SU-DHL-6 (cell line): ENCODE results near the gene OR2V2.
"Not testable (repeated sequence)": the region's sequence is repeated elsewhere in the genome, so short reads cannot be mapped to it uniquely, and the experiment has no call there.

Experiments used
- H2AFZ ChIP-seq: fragments of 200-600 bp; sonication (generic); 2 replicates; pipeline ENCODE4 v1.6.1; 2014; ENCODE audit warnings: low read depth, mild to moderate bottlenecking, moderate library complexity, mixed read lengths, antibody characterized with exemption, low read length; ENCODE audit not compliant: severe bottlenecking
- H3F3A ChIP-seq: fragments of 200-600 bp; shearing (Covaris generic); 2 replicates; pipeline ENCODE4 v1.6.0; 2016; ENCODE audit warnings: antibody characterized with exemption, mild to moderate bottlenecking; ENCODE audit not compliant: insufficient read depth
- H3K27ac ChIP-seq: fragments of 200-600 bp; sonication (generic); 2 replicates; pipeline ENCODE4 v1.5.1; 2016; ENCODE audit warnings: low read depth, mild to moderate bottlenecking, low read length, moderate library complexity, mixed read lengths
- H3K27me3 ChIP-seq: fragments of 200-600 bp; sonication (generic), shearing (Covaris generic); 2 replicates; pipeline ENCODE4 v1.6.0; 2014; ENCODE audit warnings: mild to moderate bottlenecking, low read length
- H3K36me3 ChIP-seq: fragments of 200-600 bp; sonication (generic); 2 replicates; pipeline ENCODE4 v1.6.1; 2014; ENCODE audit warnings: mild to moderate bottlenecking, low read length, mixed read lengths
- H3K4me2 ChIP-seq: fragments of 300-600, 200-600 bp; shearing (Covaris generic), sonication (generic); 2 replicates; pipeline ENCODE4 v1.6.0; 2014; ENCODE audit warnings: low read length, low read depth, mild to moderate bottlenecking; ENCODE audit not compliant: poor library complexity, severe bottlenecking
- H3K4me3 ChIP-seq: fragments of 200-600 bp; sonication (generic); 2 replicates; pipeline ENCODE4 v1.5.1; 2014; ENCODE audit warnings: antibody characterized with exemption, low read length, mild to moderate bottlenecking, mixed read lengths; ENCODE audit not compliant: insufficient read depth, poor library complexity, severe bottlenecking
- H3K79me2 ChIP-seq: fragments of 200-600 bp; sonication (generic); 2 replicates; pipeline ENCODE4 v1.6.1; 2014; ENCODE audit warnings: mild to moderate bottlenecking, low read length, moderate library complexity; ENCODE audit not compliant: insufficient read depth
- H3K9ac ChIP-seq: fragments of 200-600 bp; sonication (generic); 2 replicates; pipeline ENCODE4 v1.7.0; 2014; ENCODE audit warnings: mild to moderate bottlenecking, low read length
- H3K9me2 ChIP-seq: fragments of 200-600 bp; sonication (generic); replicated peaks from 2 replicates; pipeline ENCODE4 v1.6.1; 2014; ENCODE audit warnings: low read length; ENCODE audit not compliant: insufficient read depth
- H3K9me3 ChIP-seq: fragments of 200-600 bp; sonication (generic); 2 replicates; pipeline ENCODE4 v1.6.1; 2014; ENCODE audit warnings: low read length, mixed read lengths; ENCODE audit not compliant: insufficient read depth
- H4K20me1 ChIP-seq: fragments of 200-600 bp; sonication (generic); 2 replicates; pipeline ENCODE4 v1.6.1; 2014; ENCODE audit warnings: low read depth, mild to moderate bottlenecking, antibody characterized with exemption, low read length, moderate library complexity, mixed read lengths
- EZH2phosphoT487 ChIP-seq: fragments of 200-600 bp; sonication (generic), shearing (Covaris generic); conservative IDR thresholded peaks from 2 replicates; pipeline ENCODE4 v1.6.1; 2018; ENCODE audit warnings: mild to moderate bottlenecking, antibody characterized with exemption, low read length, moderate library complexity, mixed read lengths
- TF ChIP-seq, protein P1 (sequence below): fragments of 200-600 bp; sonication (generic); IDR thresholded peaks from one replicate; pipeline ENCODE4 v1.5.1; 2017; ENCODE audit warnings: antibody characterized with exemption, mild to moderate bottlenecking, low read length, moderate library complexity; ENCODE audit not compliant: insufficient read depth, poor library complexity, severe bottlenecking

OR2V2 gene

DNA sequence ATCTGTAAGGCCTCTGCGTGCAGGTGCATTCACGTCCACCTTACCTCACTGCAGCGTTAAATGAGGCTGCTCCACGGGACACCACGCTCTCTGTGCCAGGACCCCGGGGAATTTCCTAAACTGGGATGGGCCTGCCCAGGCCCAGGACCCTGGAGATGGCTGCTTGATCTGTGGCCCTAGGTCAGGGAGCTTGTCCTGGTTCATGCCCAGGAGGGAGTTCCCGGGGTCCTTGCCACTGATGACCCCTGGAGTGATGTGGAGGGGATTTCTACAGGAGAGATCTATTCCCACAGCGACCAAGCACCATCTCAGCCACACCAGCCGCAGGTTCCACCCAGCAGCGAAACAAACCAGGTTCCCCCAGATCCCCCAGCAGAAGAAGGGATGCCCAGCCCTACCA, 19.9 kb upstream of the OR2V2 start:
- Histone ChIP-seq H3K9ac (no peak overlapping the region), H3K4me2 (no peak overlapping the region), H3K36me3 (no peaks in the 10 kb centered on the region), H3F3A (no peaks in the 10 kb centered on the region), H3K4me3 (no peak overlapping the region), H3K9me2 (no peaks in the 10 kb centered on the region), H3K27me3 (no peaks in the 10 kb centered on the region), H2AFZ (no peak overlapping the region), H4K20me1 (no peaks in the 10 kb centered on the region), H3K9me3 (no peaks in the 10 kb centered on the region), H3K27ac (no peak overlapping the region), H3K79me2 (no peaks in the 10 kb centered on the region)
- no peak for TF ChIP-seq EZH2phosphoT487
- TF ChIP-seq, protein P1, sequence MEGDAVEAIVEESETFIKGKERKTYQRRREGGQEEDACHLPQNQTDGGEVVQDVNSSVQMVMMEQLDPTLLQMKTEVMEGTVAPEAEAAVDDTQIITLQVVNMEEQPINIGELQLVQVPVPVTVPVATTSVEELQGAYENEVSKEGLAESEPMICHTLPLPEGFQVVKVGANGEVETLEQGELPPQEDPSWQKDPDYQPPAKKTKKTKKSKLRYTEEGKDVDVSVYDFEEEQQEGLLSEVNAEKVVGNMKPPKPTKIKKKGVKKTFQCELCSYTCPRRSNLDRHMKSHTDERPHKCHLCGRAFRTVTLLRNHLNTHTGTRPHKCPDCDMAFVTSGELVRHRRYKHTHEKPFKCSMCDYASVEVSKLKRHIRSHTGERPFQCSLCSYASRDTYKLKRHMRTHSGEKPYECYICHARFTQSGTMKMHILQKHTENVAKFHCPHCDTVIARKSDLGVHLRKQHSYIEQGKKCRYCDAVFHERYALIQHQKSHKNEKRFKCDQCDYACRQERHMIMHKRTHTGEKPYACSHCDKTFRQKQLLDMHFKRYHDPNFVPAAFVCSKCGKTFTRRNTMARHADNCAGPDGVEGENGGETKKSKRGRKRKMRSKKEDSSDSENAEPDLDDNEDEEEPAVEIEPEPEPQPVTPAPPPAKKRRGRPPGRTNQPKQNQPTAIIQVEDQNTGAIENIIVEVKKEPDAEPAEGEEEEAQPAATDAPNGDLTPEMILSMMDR = no peak

DNA sequence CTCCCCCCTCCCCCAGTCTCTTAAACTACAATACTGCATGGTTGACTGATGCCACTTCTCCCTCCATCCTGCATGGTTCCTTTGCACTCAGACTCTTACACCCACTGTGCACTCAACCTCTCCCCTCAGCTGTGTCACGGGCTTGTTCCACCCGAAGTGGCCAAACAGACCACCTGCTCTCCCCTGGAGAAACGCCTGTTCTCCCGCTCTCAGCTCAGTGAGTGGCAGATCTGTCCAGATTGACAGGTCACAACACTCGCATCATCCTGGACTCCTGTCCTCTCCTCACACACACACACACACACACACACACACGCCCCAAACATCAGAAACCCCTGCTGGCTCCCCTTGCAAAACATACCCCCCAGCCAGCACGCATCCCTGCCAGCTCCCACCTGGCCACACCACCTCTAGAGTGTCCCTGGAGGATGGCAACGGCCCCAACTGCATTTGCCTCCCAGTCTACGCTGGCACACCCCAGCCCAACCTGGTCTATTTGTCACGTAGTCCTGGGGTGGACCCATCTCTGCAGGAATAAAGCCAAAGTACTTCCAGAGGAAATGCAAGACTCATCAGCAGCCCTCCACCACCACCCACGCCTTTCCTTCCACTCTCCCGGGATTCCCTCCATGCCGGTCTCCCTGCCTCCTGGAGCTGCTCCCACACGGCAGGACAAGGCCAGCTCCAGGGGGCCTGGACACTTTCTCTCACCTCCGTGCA, 19.3 kb upstream of the OR2V2 start:
- no peaks in the 10 kb centered on the region for H3K79me2 ChIP-seq
- H3K9ac ChIP-seq = no peak overlapping the region
- H3K36me3 ChIP-seq = no peaks in the 10 kb centered on the region
- H3K27ac ChIP-seq = no peak overlapping the region
- no peaks in the 10 kb centered on the region for H3F3A ChIP-seq
- TF ChIP-seq, protein P1 = no peak
- no peak for TF ChIP-seq EZH2phosphoT487
- no peaks in the 10 kb centered on the region for H3K9me2 ChIP-seq
- H3K4me2 ChIP-seq = no peak overlapping the region
- no peak overlapping the region for H2AFZ ChIP-seq
- H3K9me3 ChIP-seq = no peaks in the 10 kb centered on the region
- H3K4me3 ChIP-seq = no peak overlapping the region
- H4K20me1 ChIP-seq = no peaks in the 10 kb centered on the region
- H3K27me3 ChIP-seq = no peaks in the 10 kb centered on the region

DNA sequence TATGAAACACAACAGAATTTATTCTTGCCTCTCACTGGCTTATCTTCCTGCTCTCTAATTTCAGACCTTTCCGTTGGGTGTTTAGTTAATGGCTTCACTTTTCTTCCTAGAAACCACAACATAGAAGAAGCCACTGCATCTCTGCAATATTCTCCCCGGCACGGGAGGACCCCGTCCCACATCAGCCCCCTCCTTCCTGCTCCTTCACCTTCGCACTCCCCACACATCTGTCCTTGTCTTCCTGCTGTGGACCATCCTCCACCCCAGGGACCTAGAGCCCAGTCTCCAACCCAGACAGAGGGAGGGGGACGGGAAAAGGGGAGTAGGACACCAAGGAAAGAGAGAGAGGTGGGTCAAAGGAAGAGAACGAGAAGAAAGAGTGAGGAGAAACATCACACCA, 17.8 kb upstream of the OR2V2 start:
- Histone ChIP-seq H3K4me3 (no peak overlapping the region), H3K9me3 (no peaks in the 10 kb centered on the region), H3K4me2 (no peak overlapping the region)

DNA sequence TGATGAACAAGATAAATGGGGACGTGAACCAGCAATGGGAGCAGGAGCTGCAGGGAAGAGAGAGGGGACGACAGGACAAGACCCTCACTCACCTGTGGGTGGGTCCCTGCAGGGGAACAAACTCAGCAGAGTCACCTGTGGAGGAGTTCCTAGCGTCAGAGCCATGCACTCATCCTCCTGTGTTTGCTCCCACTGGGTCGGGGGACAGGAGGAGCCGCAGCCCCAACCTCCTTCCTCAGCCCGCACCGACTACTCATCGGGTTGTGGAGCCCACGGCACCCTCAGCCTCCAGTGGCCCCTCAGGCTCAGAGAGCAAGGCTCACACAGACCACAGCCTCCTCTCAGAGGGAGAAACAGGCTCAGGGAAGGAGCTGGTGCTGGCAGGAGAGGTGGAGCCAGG, 17.3 kb upstream of the OR2V2 start:
- not testable (repeated sequence) for H3F3A ChIP-seq, H3K9me2 ChIP-seq, H3K79me2 ChIP-seq, H3K36me3 ChIP-seq, H3K4me2 ChIP-seq, H2AFZ ChIP-seq, H3K4me3 ChIP-seq, H4K20me1 ChIP-seq, H3K9ac ChIP-seq, H3K27ac ChIP-seq, H3K27me3 ChIP-seq, H3K9me3 ChIP-seq

More for the DNA sequence above, 17.8 kb upstream of the OR2V2 start:
- Histone ChIP-seq H3K9me2 (no peaks in the 10 kb centered on the region), H3K36me3 (no peaks in the 10 kb centered on the region), H3K27ac (no peak overlapping the region), H2AFZ (no peak overlapping the region), H3K9ac (no peak overlapping the region), H4K20me1 (no peaks in the 10 kb centered on the region), H3K79me2 (no peaks in the 10 kb centered on the region), H3F3A (no peaks in the 10 kb centered on the region), H3K27me3 (no peaks in the 10 kb centered on the region)
- no peak for TF ChIP-seq EZH2phosphoT487
- TF ChIP-seq, protein P1 = no peak
